GM12878 (cell line): ENCODE measurements around the gene SEPHS1. TPM values are rescaled to one million over a fixed set of nuclear protein-coding genes. Genes with fewer than 3 reads are reported as not detected.

Experiments
- ATAC-seq: fragments of 200-7000 bp; cut with Tn5 transposase; 3 replicates; pipeline ENCODE4 v1.9.1; 2020; ENCODE audit warnings: mild to moderate bottlenecking, moderate library complexity
- BruUV-seq: library from RNA; stranded (reverse); fragments of 400-500 nt; replicated peaks from 2 replicates; lab custom pipeline; 2021; lab: Mats Ljungman, UMichigan
- CTCF ChIA-PET: fragments of 300-600 bp; sonication (Branson Sonifier 250); formaldehyde crosslinking; extraction: SDS; loops from one replicate; lab custom pipeline; 2021; ENCODE audit warnings: inconsistent platforms; lab: Yijun Ruan, JAX
- POLR2A ChIA-PET: fragments of 350-600 bp; formaldehyde crosslinking; extraction: SDS; loops from one replicate; lab custom pipeline; 2021; ENCODE audit warnings: inconsistent platforms; lab: Charles Lee
- RAD21 ChIA-PET: fragments of 300-600 bp; sonication (Branson Sonifier 250); formaldehyde crosslinking; loops from one replicate; lab custom pipeline; 2023; ENCODE audit warnings: antibody characterized with exemption; ENCODE audit not compliant: unreplicated experiment; lab: Charles Lee
- SMC1A ChIA-PET: fragments of 300-600 bp; sonication (Branson Sonifier 250); formaldehyde crosslinking; loops from one replicate; lab custom pipeline; 2023; ENCODE audit not compliant: unreplicated experiment, uncharacterized antibody; lab: Charles Lee
- DNase-seq: peaks from one replicate; pipeline ENCODE4 v3.0.0-alpha.2; 2011; ENCODE audit warnings: low read depth, low spot score
- FAIRE-seq: peaks from 3 replicates; lab custom pipeline; 2011; peaks lifted over from hg19 to GRCh38; lab: Jason Lieb, UNC
- H2AFZ ChIP-seq: 2 replicates; pipeline ENCODE4 v1.6.0; 2011; ENCODE audit warnings: low read depth, low read length, control low read depth; ENCODE audit not compliant: control insufficient read depth
- H3K27ac ChIP-seq: 2 replicates; pipeline ENCODE4 v1.5.1; 2011; ENCODE audit warnings: control low read depth; ENCODE audit not compliant: control insufficient read depth, insufficient read depth
- H3K27me3 ChIP-seq, 2 experiments: replicated peaks in 1 of 2; 2 replicates each; pipeline versions ENCODE4 v1.6.0 to v1.6.1; 2011; ENCODE audit warnings: low read length in 1 of 2; ENCODE audit not compliant: control insufficient read depth in 2 of 2, insufficient read depth in 2 of 2
- H3K36me3 ChIP-seq, 2 experiments: 2 replicates each; pipeline ENCODE4 v1.5.1; 2011; ENCODE audit warnings: low read length in 1 of 2; ENCODE audit not compliant: control insufficient read depth in 2 of 2, insufficient read depth in 2 of 2
- H3K4me1 ChIP-seq: 2 replicates; pipeline ENCODE4 v1.6.1; 2011; ENCODE audit warnings: mild to moderate bottlenecking, low read length, moderate library complexity, mixed read lengths; ENCODE audit not compliant: control insufficient read depth, insufficient read depth
- H3K4me2 ChIP-seq: 2 replicates; pipeline ENCODE4 v1.6.0; 2011; ENCODE audit warnings: control low read depth; ENCODE audit not compliant: control insufficient read depth, insufficient read depth
- H3K4me3 ChIP-seq: fragments of 200-600 bp; sonication (generic); 2 replicates; pipeline ENCODE4 v1.5.1; 2016
- H3K79me2 ChIP-seq: 2 replicates; pipeline ENCODE4 v1.6.0; 2011; ENCODE audit warnings: low read length; ENCODE audit not compliant: control insufficient read depth, insufficient read depth
- H3K9ac ChIP-seq: 2 replicates; pipeline ENCODE4 v1.8.0; 2011; ENCODE audit warnings: low read length, control low read depth, mixed read lengths; ENCODE audit not compliant: control insufficient read depth, insufficient read depth
- H3K9me3 ChIP-seq: replicated peaks from 3 replicates; pipeline ENCODE4 v1.5.1; 2011; ENCODE audit warnings: mild to moderate bottlenecking, low read length; ENCODE audit not compliant: control insufficient read depth, insufficient read depth
- H4K20me1 ChIP-seq: 2 replicates; pipeline ENCODE4 v1.6.0; 2011; ENCODE audit not compliant: control insufficient read depth, insufficient read depth
- ASH2L ChIP-seq: fragments of 300-600, 200-600 bp; sonication (generic); IDR thresholded peaks from 2 replicates; pipeline ENCODE4 v1.6.1; 2017; ENCODE audit warnings: low read depth, mild to moderate bottlenecking, borderline replicate concordance
- BACH1 ChIP-seq: fragments of 450-650 bp; IDR thresholded peaks from 2 replicates; pipeline ENCODE4 v1.6.1; 2017; ENCODE audit warnings: mild to moderate bottlenecking, borderline replicate concordance
- BCL11A ChIP-seq: IDR thresholded peaks from 2 replicates; pipeline ENCODE4 v1.6.1; 2011; ENCODE audit warnings: low read depth, low read length
- FOXM1 ChIP-seq: IDR thresholded peaks from 2 replicates; pipeline ENCODE4 v1.6.1; 2012; ENCODE audit warnings: low read depth, mild to moderate bottlenecking, inconsistent platforms, low read length, moderate library complexity
- GATAD2B ChIP-seq: fragments of 450-650 bp; conservative IDR thresholded peaks from 2 replicates; pipeline ENCODE4 v1.6.1; 2017; ENCODE audit warnings: low read depth, mild to moderate bottlenecking, moderate library complexity
- KDM1A ChIP-seq: fragments of 200-600 bp; sonication (generic); IDR thresholded peaks from 2 replicates; pipeline ENCODE4 v1.6.1; 2016; ENCODE audit warnings: borderline replicate concordance
- POLR2AphosphoS5 ChIP-seq: IDR thresholded peaks from 2 replicates; pipeline ENCODE4 v1.6.1; 2011; ENCODE audit warnings: mild to moderate bottlenecking, low read length, inconsistent platforms
- SIN3A ChIP-seq: IDR thresholded peaks from 2 replicates; pipeline ENCODE4 v1.6.1; 2012; ENCODE audit warnings: low read depth, low read length, improper control_type of control experiment
- TCF3 ChIP-seq: IDR thresholded peaks from 2 replicates; pipeline ENCODE4 v1.6.1; 2012; ENCODE audit warnings: low read depth, mild to moderate bottlenecking, low read length, borderline replicate concordance; ENCODE audit not compliant: insufficient read depth
- WRNIP1 ChIP-seq: IDR thresholded peaks from 2 replicates; pipeline ENCODE4 v1.6.1; 2011; ENCODE audit warnings: low read depth, low read length, improper control_type of control experiment, borderline replicate concordance
- ZNF217 ChIP-seq: fragments of 450-650 bp; IDR thresholded peaks from 2 replicates; pipeline ENCODE4 v1.6.1; 2017; ENCODE audit warnings: antibody characterized with exemption, mild to moderate bottlenecking
- WGBS: methylation state at CpG from one replicate; pipeline ENCODE4 v1.1.6; 2016; ENCODE audit warnings: low lambda C conversion rate; ENCODE audit not compliant: insufficient replicate concordance, insufficient coverage; ENCODE audit errors: missing lambda C conversion rate; 5-methylcytosine and 5-hydroxymethylcytosine counted together
- in situ Hi-C: fragments of 300-500 bp; cut with MboI; formaldehyde crosslinking; loops from 9 replicates; pipeline ENCODE4 v1.14.3; 2018; ENCODE audit warnings: mixed read lengths
- intact Hi-C: fragments of 100-400 bp; cut with micrococcal nuclease; formaldehyde crosslinking; loops from one replicate; pipeline ENCODE4 v1.14.2; 2022; ENCODE audit not compliant: unreplicated experiment
- polyA plus RNA-seq, 11 experiments: library from polyadenylated mRNA; depleted of rRNA in 4 of 11; unstranded in 6 of 11; stranded (reverse) in 5 of 11; fragments of >200 nt; fragmentation: Nextera tagmentation in 4 of 11; fragmentation: Illumina TruSeq in 1 of 11; extraction: Ambion mirVana in 4 of 11; extraction: Trizol in 1 of 11; gene quantifications; 1 replicate in 1 of 11; 2 replicates in 10 of 11; pipeline versions ENCODE4 v1.2.1 to v1.2.3, GENCODE V29; 2011 to 2016; ENCODE audit warnings: inconsistent platforms in 2 of 11, missing spikeins in 2 of 11, low read depth in 1 of 11
- total RNA-seq, 4 experiments: library from RNA; depleted of rRNA in 3 of 4; stranded (reverse); fragments of >200 nt in 3 of 4; fragmentation: Illumina TruSeq in 1 of 4; extraction: Trizol in 1 of 4; gene quantifications; 2 replicates each; pipeline versions ENCODE4 v1.2.1 to v1.2.3, GENCODE V29; 2013 to 2021
- TF ChIP-seq, protein P1 (sequence below): fragments of 450-650 bp; IDR thresholded peaks from 2 replicates; pipeline ENCODE4 v1.6.1; 2016; ENCODE audit warnings: mild to moderate bottlenecking
- TF ChIP-seq, protein P2 (sequence below): fragments of 450-650 bp; IDR thresholded peaks from 2 replicates; pipeline ENCODE4 v1.6.1; 2018; ENCODE audit warnings: mild to moderate bottlenecking, low read depth, moderate library complexity; ENCODE audit not compliant: partially characterized antibody
- TF ChIP-seq, protein P3 (sequence below): IDR thresholded peaks from 2 replicates; pipeline ENCODE4 v1.6.1; 2012; ENCODE audit warnings: low read length, inconsistent platforms

Gene SEPHS1
- total and polyA plus RNA-seq, 10 of the 15 experiments (the other 5 are each of a cell fraction or from before 2014, with no cell fraction given), result 14.7 to 85.4 (median 48.5) TPM

DNA sequence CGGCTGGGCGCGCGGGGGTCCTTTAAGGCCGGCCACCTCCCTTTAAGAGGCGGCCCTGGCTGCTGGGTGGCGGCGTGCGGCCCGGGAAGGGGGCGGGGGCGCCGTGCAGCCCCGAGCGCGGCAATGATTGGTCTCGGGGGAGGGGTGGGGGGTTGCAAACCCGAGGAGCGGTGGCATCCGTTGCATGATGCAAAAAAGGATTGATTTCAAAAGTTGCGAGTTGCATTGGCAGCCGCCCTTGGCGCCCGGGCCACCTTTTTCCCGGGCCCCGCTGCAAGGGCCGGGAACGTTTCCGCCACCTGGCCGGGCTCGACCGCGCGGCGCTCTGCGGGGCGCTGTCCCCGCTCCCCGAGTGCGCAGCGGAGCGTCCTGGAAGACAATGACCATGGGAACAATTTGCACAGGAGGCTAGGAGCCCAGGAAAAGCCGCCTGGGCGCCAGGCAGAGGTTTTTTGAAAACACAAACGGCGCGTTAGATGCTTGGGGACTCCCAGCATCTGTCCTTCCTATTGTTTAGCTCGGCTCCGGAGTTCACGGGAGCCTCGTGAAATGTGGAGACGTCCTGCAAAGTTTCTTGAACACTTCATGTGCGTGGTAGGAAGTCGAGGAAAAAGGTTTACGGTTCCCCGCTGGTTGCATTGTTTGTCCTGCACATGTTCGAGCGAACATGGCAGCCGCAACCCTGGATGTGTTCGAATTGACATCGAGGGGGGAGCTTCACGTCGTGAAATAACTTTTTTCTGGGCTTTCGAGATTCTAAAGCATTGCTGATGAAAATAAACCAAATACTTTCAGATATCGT, at the start of gene SEPHS1 (continued):
- TF ChIP-seq ASH2L (0 out of 2 replicates have a peak, but pooled peaks have one; percentile 50), WRNIP1 (no peak), TCF3 (no peak), GATAD2B (peak; percentile 42; the same call in 1 of the 2 replicates), SIN3A (peak; percentile 72; the same call in 1 of the 2 replicates), POLR2AphosphoS5 (peak; percentile 40; the same call in 1 of the 2 replicates)
- TF ChIP-seq, protein P1, sequence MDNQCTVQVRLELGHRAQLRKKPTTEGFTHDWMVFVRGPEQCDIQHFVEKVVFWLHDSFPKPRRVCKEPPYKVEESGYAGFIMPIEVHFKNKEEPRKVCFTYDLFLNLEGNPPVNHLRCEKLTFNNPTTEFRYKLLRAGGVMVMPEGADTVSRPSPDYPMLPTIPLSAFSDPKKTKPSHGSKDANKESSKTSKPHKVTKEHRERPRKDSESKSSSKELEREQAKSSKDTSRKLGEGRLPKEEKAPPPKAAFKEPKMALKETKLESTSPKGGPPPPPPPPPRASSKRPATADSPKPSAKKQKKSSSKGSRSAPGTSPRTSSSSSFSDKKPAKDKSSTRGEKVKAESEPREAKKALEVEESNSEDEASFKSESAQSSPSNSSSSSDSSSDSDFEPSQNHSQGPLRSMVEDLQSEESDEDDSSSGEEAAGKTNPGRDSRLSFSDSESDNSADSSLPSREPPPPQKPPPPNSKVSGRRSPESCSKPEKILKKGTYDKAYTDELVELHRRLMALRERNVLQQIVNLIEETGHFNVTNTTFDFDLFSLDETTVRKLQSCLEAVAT, result no peak

DNA sequence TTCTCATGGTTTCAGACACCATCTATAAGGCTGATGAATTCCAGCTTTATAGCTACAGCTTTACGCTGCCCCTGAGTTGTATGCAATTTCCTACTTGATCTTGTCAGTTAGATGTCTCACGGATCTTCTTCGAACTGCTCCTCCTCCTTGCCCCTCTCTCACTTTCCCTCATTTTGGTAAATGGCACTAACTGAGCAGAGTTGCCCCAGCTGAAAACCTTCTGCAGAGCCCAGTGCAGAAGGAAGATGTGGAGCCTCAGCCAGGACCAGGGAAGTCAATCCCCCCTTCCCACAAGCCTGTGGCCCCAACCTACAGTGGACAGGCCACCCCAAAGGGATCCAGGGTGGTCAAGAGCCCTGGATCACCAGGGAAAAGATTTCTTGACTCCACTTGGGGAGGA, 49.0 kb upstream of the SEPHS1 start:
- intact Hi-C loops (no loop called here), in situ Hi-C loops (no loop called here)
- ChIA-PET CTCF (interaction anchor here (0.5 kb wide), 1 partner anchor 197 kb away, joined by 3 read pairs; no protein-coding TSS in a partner anchor), POLR2A (no interaction called here), RAD21 (no interaction called here), SMC1A (no interaction called here)
- Histone ChIP-seq H3K9me3 (no peaks in the 10 kb centered on the region), H3K36me3 (no peaks in the 10 kb centered on the region), H2AFZ (no peak overlapping the region), H3K27ac (no peak overlapping the region), H3K9ac (no peak overlapping the region), H3K4me2 (no peak overlapping the region), H3K4me1 (no peaks in the 10 kb centered on the region), H3K79me2 (no peaks in the 10 kb centered on the region), H4K20me1 (no peaks in the 10 kb centered on the region), H3K27me3 (no peaks in the 10 kb centered on the region), H3K4me3 (no peak overlapping the region)
- FAIRE-seq, result no peak
- BruUV-seq, result no TSS peak
- DNase-seq, result no peak
- ATAC-seq, result no peak
- 77% methylated on average over 3 of the region's 3 CpGs for WGBS
- no peak for TF ChIP-seq ZNF217
- TF ChIP-seq FOXM1, result no peak
- TF ChIP-seq, protein P2, sequence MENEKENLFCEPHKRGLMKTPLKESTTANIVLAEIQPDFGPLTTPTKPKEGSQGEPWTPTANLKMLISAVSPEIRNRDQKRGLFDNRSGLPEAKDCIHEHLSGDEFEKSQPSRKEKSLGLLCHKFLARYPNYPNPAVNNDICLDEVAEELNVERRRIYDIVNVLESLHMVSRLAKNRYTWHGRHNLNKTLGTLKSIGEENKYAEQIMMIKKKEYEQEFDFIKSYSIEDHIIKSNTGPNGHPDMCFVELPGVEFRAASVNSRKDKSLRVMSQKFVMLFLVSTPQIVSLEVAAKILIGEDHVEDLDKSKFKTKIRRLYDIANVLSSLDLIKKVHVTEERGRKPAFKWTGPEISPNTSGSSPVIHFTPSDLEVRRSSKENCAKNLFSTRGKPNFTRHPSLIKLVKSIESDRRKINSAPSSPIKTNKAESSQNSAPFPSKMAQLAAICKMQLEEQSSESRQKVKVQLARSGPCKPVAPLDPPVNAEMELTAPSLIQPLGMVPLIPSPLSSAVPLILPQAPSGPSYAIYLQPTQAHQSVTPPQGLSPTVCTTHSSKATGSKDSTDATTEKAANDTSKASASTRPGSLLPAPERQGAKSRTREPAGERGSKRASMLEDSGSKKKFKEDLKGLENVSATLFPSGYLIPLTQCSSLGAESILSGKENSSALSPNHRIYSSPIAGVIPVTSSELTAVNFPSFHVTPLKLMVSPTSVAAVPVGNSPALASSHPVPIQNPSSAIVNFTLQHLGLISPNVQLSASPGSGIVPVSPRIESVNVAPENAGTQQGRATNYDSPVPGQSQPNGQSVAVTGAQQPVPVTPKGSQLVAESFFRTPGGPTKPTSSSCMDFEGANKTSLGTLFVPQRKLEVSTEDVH, result no peak
- no peak for TF ChIP-seq KDM1A
- TF ChIP-seq TCF3, result no peak
- no peak for TF ChIP-seq BCL11A
- TF ChIP-seq BACH1, result no peak
- no peak for TF ChIP-seq GATAD2B
- TF ChIP-seq, protein P3, sequence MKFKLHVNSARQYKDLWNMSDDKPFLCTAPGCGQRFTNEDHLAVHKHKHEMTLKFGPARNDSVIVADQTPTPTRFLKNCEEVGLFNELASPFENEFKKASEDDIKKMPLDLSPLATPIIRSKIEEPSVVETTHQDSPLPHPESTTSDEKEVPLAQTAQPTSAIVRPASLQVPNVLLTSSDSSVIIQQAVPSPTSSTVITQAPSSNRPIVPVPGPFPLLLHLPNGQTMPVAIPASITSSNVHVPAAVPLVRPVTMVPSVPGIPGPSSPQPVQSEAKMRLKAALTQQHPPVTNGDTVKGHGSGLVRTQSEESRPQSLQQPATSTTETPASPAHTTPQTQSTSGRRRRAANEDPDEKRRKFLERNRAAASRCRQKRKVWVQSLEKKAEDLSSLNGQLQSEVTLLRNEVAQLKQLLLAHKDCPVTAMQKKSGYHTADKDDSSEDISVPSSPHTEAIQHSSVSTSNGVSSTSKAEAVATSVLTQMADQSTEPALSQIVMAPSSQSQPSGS, result no peak
